ENCODE data around the gene AUTS2.

AUTS2 gene

DNA sequence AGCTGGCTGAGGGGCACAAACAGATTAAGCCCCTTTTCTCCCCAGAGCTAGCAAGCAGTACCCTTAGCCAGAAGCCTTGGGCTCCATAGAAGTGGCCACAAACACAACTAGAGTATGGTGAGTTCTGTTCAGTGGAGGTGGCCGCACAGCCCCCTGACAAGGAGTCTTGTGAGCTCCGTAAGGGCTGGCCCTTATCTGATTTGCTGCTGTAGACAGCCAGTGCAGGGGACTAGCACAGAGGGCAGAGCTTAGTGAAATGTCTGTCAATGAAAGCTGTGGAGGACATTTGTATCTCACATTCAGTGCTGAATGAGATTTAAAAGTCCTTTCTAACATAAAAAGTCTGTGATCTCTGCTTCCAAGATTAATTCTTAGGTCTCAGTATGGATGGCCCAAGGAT is 137.3 kb downstream of the AUTS2 start:
- DNase-seq = no peak

DNA sequence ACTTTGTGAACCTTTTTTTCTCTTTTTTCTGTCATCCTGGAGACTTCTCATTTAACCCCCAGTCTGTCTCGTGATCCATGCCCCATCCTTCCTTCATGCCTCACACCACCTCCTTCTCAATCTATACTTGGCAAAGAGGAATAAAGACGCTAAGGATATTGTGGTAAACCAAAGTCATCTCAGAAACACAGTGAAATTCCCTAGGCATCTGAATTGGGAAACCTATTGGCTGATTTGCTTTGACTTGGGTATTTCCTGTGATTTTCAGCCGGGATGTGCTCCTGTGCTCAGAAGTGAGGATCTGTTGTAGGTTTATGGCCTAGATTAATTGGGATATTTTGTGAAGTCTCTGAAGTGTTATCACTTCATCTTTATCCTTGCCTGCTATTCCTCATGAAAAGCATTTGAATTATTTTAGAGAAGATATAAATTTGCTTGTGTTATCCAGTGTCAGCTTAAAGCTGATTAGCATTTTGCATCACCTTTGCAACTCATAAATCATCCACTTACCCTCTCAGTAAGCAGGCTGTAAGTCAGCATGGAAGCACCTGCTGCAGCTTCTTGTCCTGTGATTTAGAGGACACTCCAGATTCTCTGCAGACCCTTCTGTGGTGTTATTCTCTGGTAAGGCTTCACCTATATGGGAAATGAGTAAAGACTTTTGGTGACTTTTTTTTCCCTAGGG is 138.0 kb downstream of the AUTS2 start:
- no peak for DNase-seq

DNA sequence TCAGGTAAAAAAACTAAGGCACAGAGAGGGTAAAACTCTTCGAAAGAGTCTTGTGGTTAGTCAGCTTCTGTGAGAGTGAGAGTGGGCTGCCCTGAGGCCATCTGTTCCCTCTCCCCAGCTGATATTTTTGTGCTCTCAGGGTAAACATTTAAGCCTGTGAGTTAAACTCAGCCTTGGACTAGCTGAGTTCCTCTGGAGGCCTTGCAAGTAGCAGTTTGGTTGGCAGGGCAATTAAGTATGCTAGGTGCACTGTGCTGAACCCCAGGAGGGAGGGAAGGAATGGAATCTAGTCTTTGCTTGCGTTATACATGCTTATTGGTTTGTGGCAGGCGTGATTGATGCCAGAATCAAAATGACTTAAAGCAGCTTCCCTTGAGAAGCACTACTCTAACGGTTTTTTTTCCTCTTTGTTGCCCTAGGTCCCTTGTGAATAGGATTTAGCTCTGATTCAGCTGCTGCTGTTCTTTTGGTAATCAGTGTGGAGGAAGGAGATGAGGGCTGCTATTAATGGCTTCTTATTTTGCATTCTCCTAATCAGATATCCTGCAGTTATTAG is 140.2 kb downstream of the AUTS2 start:
- DNase-seq = no peak

DNA sequence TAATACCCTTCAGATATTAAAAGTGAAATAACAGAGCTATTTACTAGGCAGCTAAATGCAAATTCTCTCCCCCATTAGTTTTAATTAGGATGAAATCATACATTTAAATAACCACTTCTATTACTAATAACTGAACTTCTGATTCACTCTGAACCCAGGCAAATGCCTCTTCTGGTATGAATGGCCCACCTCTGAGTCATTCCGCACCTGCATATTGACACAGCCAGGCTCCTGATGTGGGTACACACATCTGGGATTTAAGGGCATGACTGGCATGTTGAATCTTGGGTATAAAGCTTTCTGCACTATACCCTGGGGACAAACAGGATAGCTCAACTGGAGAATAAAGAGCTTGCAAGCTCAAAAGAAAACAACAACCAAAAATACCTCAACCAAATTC is 140.9 kb downstream of the AUTS2 start:
- no peak for DNase-seq

DNA sequence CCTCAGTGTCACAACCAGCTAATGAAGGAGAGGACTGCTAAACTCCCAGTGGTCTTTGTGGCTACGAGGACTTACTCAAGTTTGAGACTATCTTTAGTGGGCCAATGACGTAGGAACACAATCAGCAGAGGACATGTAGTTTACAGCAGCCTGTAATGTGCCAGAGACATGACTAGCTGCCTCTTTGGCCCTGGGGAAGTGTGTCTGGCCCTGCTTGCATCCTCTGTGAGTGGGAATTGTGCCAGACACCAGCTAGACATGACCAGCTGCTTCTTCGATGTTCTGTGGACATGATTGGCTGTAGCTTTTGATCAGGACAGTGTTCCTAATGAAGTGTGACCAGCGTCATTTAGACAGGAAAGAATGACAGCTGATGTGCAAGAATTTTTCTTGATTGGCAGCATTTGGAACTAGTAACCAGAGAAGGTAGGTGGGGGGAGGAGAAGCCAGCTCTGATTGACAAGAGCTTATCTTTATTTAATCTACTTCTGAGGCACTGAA is 141.7 kb downstream of the AUTS2 start:
- DNase-seq = no peak

DNA sequence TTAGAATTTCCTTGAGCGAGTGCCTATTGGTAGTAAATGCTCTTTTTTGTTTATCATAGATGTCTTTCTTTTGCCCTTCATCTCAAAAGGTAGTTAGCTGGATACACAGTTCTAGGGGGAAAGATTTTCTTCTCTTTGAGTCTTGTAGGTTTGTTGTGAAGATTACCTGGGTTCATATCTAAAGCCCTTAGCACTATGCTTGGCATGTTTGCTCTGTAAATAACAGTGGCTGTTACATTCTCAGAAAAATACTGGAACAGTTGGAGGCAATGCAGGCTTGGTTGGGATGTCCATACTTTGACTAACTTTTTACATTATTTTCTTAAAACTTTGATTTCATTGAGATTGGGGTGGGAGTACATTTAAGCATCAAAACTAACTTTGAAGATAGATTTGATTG is 144.0 kb downstream of the AUTS2 start:
- DNase-seq = no peak

- DNase-seq = no peak
Measured at GRCh38 chr7:69743436-69743835, 145.2 kb downstream of the AUTS2 start.

DNA sequence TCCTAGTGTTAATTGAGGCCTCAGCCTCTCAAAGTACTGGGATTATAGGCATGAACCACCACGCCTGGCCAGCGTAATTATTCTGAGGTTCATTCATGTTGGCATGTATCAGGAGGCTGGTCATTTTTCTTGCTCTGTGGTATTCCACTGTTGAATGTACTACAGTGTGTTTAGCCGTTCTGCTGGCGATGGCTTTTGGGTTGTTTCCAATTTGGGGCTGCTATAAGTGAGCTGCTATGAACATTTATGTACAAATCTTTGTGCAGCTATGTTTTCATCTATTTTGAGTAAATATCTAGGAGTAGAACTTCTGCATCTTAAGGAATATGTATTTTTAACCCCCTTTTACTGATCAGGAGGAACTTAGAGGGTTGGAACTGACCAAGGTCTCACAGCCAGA is 145.8 kb downstream of the AUTS2 start:
- DNase-seq = no peak

GRCh38 chr7:69746383-69746782 is 148.1 kb downstream of the AUTS2 start:
- no peak for DNase-seq

GRCh38 chr7:69747144-69747543 is 148.9 kb downstream of the AUTS2 start:
- DNase-seq = no peak

- DNase-seq = no peak
Measured at GRCh38 chr7:69748530-69748929, 150.3 kb downstream of the AUTS2 start.

GRCh38 chr7:69749372-69749979 is 151.2 kb downstream of the AUTS2 start:
- no peak for DNase-seq

DNA sequence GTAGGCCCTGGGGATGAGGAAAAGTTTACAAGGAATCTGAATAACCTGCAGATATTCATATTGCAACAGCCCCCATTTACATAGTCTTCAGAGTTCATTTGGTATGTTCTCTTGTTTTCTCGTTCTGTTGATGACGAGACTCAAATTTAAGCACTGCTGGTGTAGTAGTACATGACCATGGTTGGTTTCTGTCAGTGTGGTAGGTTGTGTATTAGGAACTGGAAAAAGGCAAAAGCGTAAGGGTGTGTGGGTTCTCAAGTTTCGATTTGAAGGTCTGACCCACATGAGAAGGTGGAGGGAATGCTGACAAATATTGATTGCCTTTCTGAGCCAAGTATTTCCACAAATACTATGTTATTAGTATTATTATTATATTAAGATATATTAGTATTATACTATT is 151.7 kb downstream of the AUTS2 start:
- no peak for DNase-seq

DNA sequence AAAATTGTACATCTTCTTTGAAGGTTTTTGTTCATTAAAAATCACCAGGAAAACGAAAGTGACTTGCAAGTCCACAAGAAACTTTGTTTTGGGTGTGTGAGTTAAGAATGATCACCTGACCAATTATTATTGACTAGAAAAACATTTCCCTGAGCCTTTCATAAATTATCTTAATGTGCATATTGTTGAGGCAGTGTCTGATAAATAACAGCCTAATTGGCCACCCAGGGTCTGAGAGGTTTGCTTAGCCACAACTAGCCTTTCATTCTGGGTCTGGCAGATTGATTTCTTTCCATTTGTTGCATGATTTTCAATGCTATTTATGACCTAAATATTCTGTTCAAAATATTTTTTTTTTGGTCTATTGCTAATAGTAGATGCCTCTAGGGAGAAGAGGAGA is 152.8 kb downstream of the AUTS2 start:
- no peak for DNase-seq

- DNase-seq = no peak
Measured at GRCh38 chr7:69753981-69754380, 155.7 kb downstream of the AUTS2 start.

DNA sequence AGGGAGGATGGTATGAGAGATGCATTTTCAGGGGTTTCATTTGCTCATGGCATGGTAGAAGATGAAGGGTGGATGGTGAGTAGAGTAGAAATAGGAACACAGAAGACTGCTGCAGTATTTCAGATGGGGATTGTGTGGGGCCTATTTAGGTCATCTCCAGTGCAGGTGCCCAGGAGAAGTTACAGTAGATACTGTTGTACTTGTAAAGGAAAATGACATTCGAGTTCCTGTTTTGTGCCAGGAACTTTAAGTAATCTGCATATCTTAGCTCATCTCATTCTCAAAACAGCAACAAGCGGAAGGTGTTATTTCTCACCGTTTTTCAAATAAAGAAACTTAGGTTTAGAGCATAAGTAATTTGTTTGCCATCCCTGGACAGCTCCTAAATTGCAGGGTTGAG is 156.2 kb downstream of the AUTS2 start:
- DNase-seq = no peak

GRCh38 chr7:69756235-69756634 is 158.0 kb downstream of the AUTS2 start:
- DNase-seq = no peak

- no peak for DNase-seq
Measured at GRCh38 chr7:69757528-69757927, 159.3 kb downstream of the AUTS2 start.

GRCh38 chr7:69757981-69758430 is 159.7 kb downstream of the AUTS2 start:
- no peak for DNase-seq

DNA sequence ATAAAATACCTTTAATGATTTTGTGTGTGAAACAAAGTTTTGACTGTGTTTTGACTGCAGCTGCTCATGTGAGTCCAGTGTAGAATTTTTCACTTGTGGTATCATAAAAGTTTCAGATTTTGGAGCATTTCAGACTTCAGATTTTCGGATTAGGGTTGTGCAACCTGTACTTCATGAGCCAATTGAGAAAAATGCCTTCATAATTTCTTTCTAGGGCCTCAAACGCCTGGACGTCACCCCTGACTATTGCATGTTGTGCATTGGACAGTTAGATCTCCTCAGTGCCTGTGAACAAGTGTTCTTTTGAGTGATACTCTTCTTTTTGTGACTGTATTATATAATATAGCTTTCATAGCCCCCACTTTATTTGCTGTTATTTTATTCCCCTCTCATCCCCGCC is 161.1 kb downstream of the AUTS2 start:
- DNase-seq = no peak

GRCh38 chr7:69761290-69761922 is 163.1 kb downstream of the AUTS2 start:
- no peak for DNase-seq

DNA sequence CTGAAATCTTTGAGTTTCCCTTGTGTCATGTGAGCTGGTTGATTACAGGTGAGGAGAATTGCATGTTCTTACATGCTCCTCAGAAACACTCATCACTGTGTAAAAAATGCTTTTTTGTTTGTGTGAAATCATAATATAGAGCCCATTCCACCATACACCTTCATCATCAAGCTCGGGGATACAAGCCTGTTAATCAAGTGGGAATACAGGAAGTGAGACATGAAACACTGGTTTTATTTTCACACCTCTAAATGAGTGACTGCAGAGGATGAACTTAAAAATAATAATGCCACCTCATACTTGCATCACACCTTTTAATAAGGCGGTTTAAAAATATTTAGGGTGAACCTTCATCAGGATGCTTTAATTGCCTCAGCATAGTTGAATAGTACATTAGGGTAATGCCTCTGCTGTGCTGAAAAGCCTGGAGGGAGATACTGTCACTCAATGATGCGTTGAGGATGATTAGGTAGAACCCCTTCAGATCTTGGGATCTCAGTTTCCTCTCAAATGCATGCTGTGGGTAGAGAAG is 164.6 kb downstream of the AUTS2 start:
- DNase-seq = no peak

DNA sequence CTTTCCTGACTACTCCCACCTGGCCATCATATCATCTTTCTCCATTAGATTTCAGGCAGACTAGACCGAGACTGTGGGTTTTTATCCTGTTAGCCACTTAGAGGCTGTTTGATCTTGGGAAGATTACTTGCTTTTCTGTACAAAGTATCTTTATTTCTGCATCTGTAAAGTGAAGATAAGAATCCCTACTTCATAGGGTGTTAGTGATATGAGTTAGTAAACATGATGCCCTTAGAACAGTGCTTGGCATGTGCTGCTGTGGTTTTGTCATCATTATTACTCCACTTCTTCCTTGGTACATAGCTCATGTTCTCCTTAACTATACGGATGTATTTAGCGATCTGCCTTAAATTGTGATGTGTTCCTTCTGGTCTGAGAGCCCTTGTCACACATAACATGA is 165.2 kb downstream of the AUTS2 start:
- DNase-seq = no peak

- DNase-seq = no peak
Measured at GRCh38 chr7:69764147-69764546, 165.9 kb downstream of the AUTS2 start.

All from effector CD4-positive, alpha-beta T cell (primary cell).